GM19238 (cell line): Measurements from ENCODE around the gene ACTR1B.
"Not testable (repeated sequence)": the region's sequence is repeated elsewhere in the genome, so short reads cannot be mapped to it uniquely, and the experiment has no call there.

Experiments
- DNase-seq: peaks from one replicate; pipeline ENCODE4 v3.0.0; 2011; ENCODE audit warnings: low spot score; ENCODE audit not compliant: insufficient read length

ACTR1B gene

DNA sequence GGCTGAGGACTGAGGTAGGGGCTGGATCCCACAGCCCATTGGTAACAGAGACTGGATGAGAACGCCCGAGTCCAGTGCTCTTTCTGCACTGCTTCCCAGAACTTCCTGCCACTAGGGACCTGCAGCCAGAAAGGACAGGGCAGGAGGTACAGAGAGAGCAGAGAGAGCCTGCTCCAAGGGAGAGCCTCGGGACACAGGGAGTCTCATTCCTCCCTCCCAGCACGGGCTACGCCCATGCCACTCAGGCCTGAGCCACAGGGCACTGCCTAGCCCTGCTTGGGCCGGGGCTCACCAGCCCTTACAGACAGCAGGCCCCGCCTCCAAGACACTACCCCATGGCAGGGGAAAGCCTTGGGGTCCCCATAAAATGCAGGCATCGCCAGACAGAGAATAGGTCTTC, 48.1 kb downstream of the ACTR1B start:
- not testable (repeated sequence) for DNase-seq

DNA sequence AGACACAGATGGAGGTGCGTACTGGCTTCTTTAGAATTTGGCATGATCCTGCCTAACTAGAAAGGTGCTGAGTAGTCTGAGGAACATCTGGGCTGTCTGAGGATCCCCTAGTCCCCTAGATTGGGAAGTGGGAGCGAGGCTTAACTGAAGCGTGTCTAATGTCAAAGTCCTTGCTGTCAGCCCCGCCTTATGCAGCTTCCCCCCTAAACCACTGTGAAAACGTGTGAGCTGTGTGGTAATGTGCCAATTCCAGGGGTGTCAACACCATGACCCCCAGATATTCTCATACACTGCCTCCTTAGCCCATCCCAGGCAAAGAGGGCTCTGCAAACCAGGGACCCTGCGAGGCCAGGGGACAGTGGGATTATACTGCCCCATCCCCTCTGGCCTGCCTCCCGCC, 51.9 kb downstream of the ACTR1B start:
- DNase-seq: not testable (repeated sequence)

- not testable (repeated sequence) for DNase-seq
Measured at GRCh38 chr2:97608745-97609144, 55.1 kb downstream of the ACTR1B start.
